Stimulated activated CD8-positive, alpha-beta memory T cell treated with anti-CD3 and anti-CD28 coated beads, Interleukin-7, amount 100 ng/mL, for 1 hour (primary cell): ENCODE data around the gene SYMPK.
A peak's percentile ranks its signal among the peaks of the same experiment; 100 is the strongest.
"Not testable (repeated sequence)": the region's sequence is repeated elsewhere in the genome, so short reads cannot be mapped to it uniquely, and the experiment has no call there.

Experiments used
- DNase-seq, 2 donors: peaks; one replicate each; pipeline ENCODE4 v3.0.0-alpha.2; 2020; ENCODE audit warnings: low read depth in 2 of 2

SYMPK gene

GRCh38 chr19:45862564-45863334 lies at the start of gene SYMPK:
Gene SYMPK (minus strand): TSS chr19:45863147. CDS start chr19:45854495, 8,652 bp downstream.
- DNase-seq, result peak; percentile 94 to 96

GRCh38 chr19:45911291-45911690 lies 48.3 kb upstream of the SYMPK start:
- DNase-seq, result no peak

- DNase-seq, result no peak
Observed at GRCh38 chr19:45908956-45909355, 46.0 kb upstream of the SYMPK start.

- no peak for DNase-seq
Observed at GRCh38 chr19:45906221-45906620, 43.3 kb upstream of the SYMPK start.

GRCh38 chr19:45905011-45905410 lies 42.1 kb upstream of the SYMPK start:
- DNase-seq, result no peak

GRCh38 chr19:45902651-45903625 lies 40.0 kb upstream of the SYMPK start:
- DNase-seq, result peak; percentile 99

- DNase-seq, result no peak
Observed at GRCh38 chr19:45901912-45902650, 39.1 kb upstream of the SYMPK start, which contains the start of gene MYPOP. Gene MYPOP (minus strand): TSS chr19:45902613. CDS start chr19:45901773, 840 bp downstream.

- no peak for DNase-seq
Observed at GRCh38 chr19:45901432-45901911, 38.5 kb upstream of the SYMPK start.

- DNase-seq, result no peak
Observed at GRCh38 chr19:45900738-45901431, 37.9 kb upstream of the SYMPK start.

GRCh38 chr19:45899919-45900589 lies 37.1 kb upstream of the SYMPK start:
- no peak for DNase-seq

GRCh38 chr19:45899253-45899652 lies 36.3 kb upstream of the SYMPK start:
- DNase-seq, result no peak

- no peak for DNase-seq
Observed at GRCh38 chr19:45897261-45897812, 34.4 kb upstream of the SYMPK start.

GRCh38 chr19:45895983-45896599 lies 33.1 kb upstream of the SYMPK start:
- DNase-seq, result not testable (repeated sequence)

GRCh38 chr19:45895519-45895972 lies 32.6 kb upstream of the SYMPK start:
- no peak for DNase-seq

GRCh38 chr19:45890877-45891276 lies 27.9 kb upstream of the SYMPK start:
- no peak for DNase-seq

- no peak for DNase-seq
Observed at GRCh38 chr19:45889210-45889885, 26.4 kb upstream of the SYMPK start.

- DNase-seq, result no peak
Observed at GRCh38 chr19:45887200-45887710, 24.3 kb upstream of the SYMPK start.

- DNase-seq, result peak; percentile 71 to 77
Observed at GRCh38 chr19:45886427-45887199, 23.7 kb upstream of the SYMPK start.
